Prostate gland (tissue), 2 donors: ENCODE results near the gene MCF2L2. TPM values are rescaled to one million over a fixed set of nuclear protein-coding genes. Genes with fewer than 3 reads are reported as not detected.

ENCODE experiments used
- DNase-seq: peaks from one replicate; pipeline ENCODE4 v3.0.0-alpha.2; 2019; ENCODE audit warnings: low spot score
- H3K27ac ChIP-seq, 2 donors: fragments of 200-600 bp; sonication (generic); 2 replicates each; pipeline ENCODE4 v1.5.1; 2017 to 2019
- H3K27me3 ChIP-seq: fragments of 200-600 bp; sonication (generic); replicated peaks from 2 replicates; pipeline ENCODE4 v1.5.1; 2019; ENCODE audit not compliant: insufficient read depth
- H3K36me3 ChIP-seq, 2 donors: fragments of 200-600 bp; sonication (generic); 1 replicate in 1 of 2; 2 replicates in 1 of 2; pipeline versions ENCODE4 v1.5.1 to v1.8.1; 2017 to 2019
- H3K4me1 ChIP-seq: fragments of 200-600 bp; sonication (generic); replicated peaks from 2 replicates; pipeline ENCODE4 v1.5.1; 2019
- H3K4me3 ChIP-seq, 2 donors: fragments of 200-600 bp; sonication (generic); 2 replicates each; pipeline ENCODE4 v1.5.1; 2017 to 2019
- H3K9me3 ChIP-seq: fragments of 200-600 bp; sonication (generic); 2 replicates; pipeline ENCODE4 v1.5.1; 2017
- POLR2A ChIP-seq: fragments of 450-650 bp; IDR thresholded peaks from one replicate; pipeline ENCODE4 v1.6.1; 2016; ENCODE audit warnings: antibody characterized with exemption, mild to moderate bottlenecking
- POLR2AphosphoS5 ChIP-seq: sonication (generic); formaldehyde crosslinking; IDR thresholded peaks from one replicate; pipeline ENCODE4 v1.6.1; 2017; ENCODE audit warnings: antibody characterized with exemption
- WGBS: methylation state at CpG from one replicate; pipeline ENCODE4 v1.1.5; 2018; 5-methylcytosine and 5-hydroxymethylcytosine counted together
- intact Hi-C: fragments of 100-400 bp; cut with DNase I; formaldehyde crosslinking; loops from one replicate; pipeline ENCODE4 v1.14.2; 2022
- total RNA-seq, 2 donors: library from RNA; depleted of rRNA; stranded (reverse); fragments of >200 nt; gene quantifications; one replicate each; pipeline ENCODE4 v1.1.0, GENCODE V29; 2016
- TF ChIP-seq, protein P1 (sequence below), 4 experiments: fragments of 200-600 bp in 2 of 4; fragments of 450-650 bp in 2 of 4; sonication (generic) in 2 of 4; IDR thresholded peaks; 1 replicate in 3 of 4; 2 replicates in 1 of 4; pipeline ENCODE4 v1.5.1; 2016 to 2019; ENCODE audit warnings: antibody characterized with exemption in 4 of 4, mild to moderate bottlenecking in 2 of 4, moderate library complexity in 2 of 4

Gene MCF2L2
- total RNA-seq, 2 donors from 2014 or later: 0.41 to 4.0 TPM

DNA sequence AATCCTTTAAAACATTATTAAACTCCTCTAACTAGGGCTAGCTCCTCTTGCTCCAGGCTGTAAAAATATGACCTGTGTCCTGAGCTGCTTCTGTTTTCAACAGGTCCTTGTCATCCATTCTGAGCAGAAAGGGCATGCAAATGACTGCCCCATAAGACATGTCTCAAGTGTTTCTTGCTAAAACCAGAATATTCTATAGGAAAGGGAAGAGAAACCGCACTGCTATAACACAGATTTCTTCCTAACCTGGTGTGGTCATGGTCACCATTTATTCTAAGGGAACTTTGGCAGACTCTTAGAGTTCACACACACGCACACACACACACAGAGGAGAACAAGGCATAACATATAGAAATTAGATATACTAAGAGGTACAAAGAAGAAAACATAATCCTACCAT, 209.6 kb downstream of the MCF2L2 start:
- Histone ChIP-seq H3K9me3 (no peaks in the 10 kb centered on the region), H3K4me1 (no peaks in the 10 kb centered on the region), H3K36me3 (no peaks in the 10 kb centered on the region), H3K27me3 (no peaks in the 10 kb centered on the region), H3K27ac (no peak overlapping the region), H3K4me3 (no peak overlapping the region)
- DNase-seq: no peak
- no peak for TF ChIP-seq POLR2AphosphoS5
- TF ChIP-seq, protein P1, sequence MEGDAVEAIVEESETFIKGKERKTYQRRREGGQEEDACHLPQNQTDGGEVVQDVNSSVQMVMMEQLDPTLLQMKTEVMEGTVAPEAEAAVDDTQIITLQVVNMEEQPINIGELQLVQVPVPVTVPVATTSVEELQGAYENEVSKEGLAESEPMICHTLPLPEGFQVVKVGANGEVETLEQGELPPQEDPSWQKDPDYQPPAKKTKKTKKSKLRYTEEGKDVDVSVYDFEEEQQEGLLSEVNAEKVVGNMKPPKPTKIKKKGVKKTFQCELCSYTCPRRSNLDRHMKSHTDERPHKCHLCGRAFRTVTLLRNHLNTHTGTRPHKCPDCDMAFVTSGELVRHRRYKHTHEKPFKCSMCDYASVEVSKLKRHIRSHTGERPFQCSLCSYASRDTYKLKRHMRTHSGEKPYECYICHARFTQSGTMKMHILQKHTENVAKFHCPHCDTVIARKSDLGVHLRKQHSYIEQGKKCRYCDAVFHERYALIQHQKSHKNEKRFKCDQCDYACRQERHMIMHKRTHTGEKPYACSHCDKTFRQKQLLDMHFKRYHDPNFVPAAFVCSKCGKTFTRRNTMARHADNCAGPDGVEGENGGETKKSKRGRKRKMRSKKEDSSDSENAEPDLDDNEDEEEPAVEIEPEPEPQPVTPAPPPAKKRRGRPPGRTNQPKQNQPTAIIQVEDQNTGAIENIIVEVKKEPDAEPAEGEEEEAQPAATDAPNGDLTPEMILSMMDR (IDR thresholded peaks at IDR 0.05): no peak
- 80% methylated on average over 2 of the region's 2 CpGs for WGBS
- intact Hi-C loops: no loop called here

DNA sequence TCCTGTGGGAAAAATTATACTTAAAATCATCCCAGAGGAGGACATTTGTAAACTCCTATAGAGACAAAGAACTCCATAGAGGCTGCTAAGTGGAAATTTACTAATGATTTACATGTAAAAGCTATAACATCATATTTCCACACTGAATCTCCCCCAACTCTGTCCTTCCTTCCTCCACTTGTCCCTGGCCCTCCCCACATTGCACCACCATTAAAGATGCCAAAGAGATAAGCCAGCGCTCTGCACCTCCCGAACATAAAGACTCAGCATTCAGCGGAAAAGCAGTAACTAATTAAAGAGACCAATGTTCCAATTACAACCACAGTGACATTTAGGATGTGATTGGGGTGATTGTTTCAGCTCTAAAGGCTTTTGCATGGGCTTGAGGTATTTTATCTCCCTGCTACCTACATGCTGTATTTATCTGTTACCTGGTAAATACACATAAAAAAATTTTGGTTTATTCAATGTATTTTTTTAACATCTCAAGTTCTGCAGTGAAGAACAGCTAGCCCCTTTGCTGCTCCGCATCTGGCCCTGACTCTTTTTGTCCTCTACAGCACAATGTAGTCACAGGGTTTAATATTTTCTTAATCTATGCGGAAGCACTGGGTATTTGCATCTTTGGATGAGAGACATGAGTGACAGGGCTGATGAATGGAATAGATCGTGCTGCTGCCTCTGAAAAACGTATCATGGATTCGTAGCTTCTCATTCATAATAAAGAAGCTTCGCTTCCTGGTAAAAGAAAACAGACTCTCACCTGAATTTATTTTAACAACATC, 210.7 kb downstream of the MCF2L2 start:
- Histone ChIP-seq H3K9me3 (no peaks in the 10 kb centered on the region), H3K27me3 (no peaks in the 10 kb centered on the region), H3K4me3 (no peak overlapping the region), H3K4me1 (no peaks in the 10 kb centered on the region), H3K36me3 (no peaks in the 10 kb centered on the region), H3K27ac (no peak overlapping the region)
- 79% methylated on average over 9 of the region's 9 CpGs for WGBS
- intact Hi-C loops: no loop called here
- TF ChIP-seq, protein P1 (IDR thresholded peaks at IDR 0.05): no peak
- TF ChIP-seq POLR2AphosphoS5: no peak
- TF ChIP-seq POLR2A: no peak
- no peak for DNase-seq

DNA sequence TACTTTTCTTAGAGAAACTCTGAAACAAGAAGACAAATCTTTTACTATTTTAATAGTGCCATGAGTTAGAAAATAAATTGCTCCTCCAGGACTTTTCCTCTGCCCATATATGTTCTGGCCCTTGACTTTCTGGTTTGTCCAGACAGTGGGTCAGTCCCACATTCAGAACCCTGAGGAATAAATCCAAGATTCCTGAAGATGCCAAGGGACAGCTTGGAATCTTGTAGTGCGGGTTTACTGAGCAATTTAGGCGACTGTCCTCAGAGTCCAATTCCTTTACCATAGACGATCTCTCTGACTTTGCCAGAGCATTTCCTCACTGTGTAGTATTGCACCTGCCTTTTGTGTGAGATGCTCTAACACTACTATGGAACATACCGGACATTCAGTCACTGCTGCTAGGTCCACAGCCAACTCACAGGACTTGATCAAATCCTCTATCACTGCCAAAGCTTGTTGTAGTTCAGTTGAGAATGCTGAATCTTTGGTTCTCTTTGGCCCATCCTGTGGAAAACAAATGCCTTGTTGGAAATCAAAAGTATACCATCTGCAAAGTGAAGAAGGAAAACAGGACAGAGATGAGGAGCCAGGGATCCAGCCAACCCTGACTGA, 212.7 kb downstream of the MCF2L2 start:
- Histone ChIP-seq H3K4me1 (no peaks in the 10 kb centered on the region), H3K36me3 (no peaks in the 10 kb centered on the region), H3K27me3 (no peaks in the 10 kb centered on the region), H3K27ac (no peak overlapping the region), H3K4me3 (no peak overlapping the region), H3K9me3 (no peaks in the 10 kb centered on the region)
- WGBS: 88% methylated on average over 4 of the region's 4 CpGs
- DNase-seq: no peak
- TF ChIP-seq, protein P1 (IDR thresholded peaks at IDR 0.05): no peak
- TF ChIP-seq POLR2A: no peak
- TF ChIP-seq POLR2AphosphoS5: no peak
- intact Hi-C loops: no loop called here

DNA sequence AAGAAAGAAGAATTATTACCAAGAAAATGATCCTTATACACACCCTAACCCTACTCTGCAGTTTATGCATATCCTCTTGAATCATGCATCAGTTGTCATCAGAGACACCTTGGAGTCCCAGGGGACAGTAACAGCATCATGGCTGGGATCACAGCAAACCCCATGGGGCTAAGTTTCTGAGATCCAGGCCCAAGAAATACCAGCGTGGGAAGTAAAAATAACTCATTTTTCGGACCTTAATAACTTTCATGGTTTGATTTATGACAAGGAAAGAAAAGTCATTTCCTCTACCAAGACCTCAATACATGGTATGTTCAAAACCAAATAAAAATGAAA, 214.2 kb downstream of the MCF2L2 start:
- Histone ChIP-seq H3K27me3 (no peaks in the 10 kb centered on the region), H3K27ac (no peak overlapping the region), H3K4me1 (no peaks in the 10 kb centered on the region), H3K4me3 (no peak overlapping the region), H3K36me3 (no peaks in the 10 kb centered on the region), H3K9me3 (no peaks in the 10 kb centered on the region)
- 71% methylated on average over 2 of the region's 2 CpGs for WGBS
- intact Hi-C loops: no loop called here
- no peak for TF ChIP-seq POLR2A
- TF ChIP-seq, protein P1 (IDR thresholded peaks at IDR 0.05): no peak
- no peak for TF ChIP-seq POLR2AphosphoS5
- no peak for DNase-seq
